Stimulated activated CD8-positive, alpha-beta memory T cell treated with anti-CD3 and anti-CD28 coated beads, Interleukin-15, amount 100 ng/mL, for 1 hour (primary cell): ENCODE measurements around the gene CMTM3.
"Not testable (repeated sequence)": the region's sequence is repeated elsewhere in the genome, so short reads cannot be mapped to it uniquely, and the experiment has no call there.

Source experiments
- DNase-seq: peaks from one replicate; pipeline ENCODE4 v3.0.0-alpha.2; 2020; ENCODE audit warnings: low read depth

The CMTM3 gene

GRCh38 chr16:66609139-66609510 lies 4.6 kb downstream of the CMTM3 start:
- no peak for DNase-seq

GRCh38 chr16:66610111-66610820 lies 5.8 kb downstream of the CMTM3 start:
- no peak for DNase-seq

GRCh38 chr16:66611911-66612310 lies 7.4 kb downstream of the CMTM3 start:
- DNase-seq, result not testable (repeated sequence)

GRCh38 chr16:66612422-66612821 lies 7.9 kb downstream of the CMTM3 start:
- no peak for DNase-seq

GRCh38 chr16:66614161-66614802 lies 9.8 kb downstream of the CMTM3 start:
- DNase-seq, result no peak

- no peak for DNase-seq
These were observed 11.7 kb downstream of the CMTM3 start for GRCh38 chr16:66616169-66616568.

GRCh38 chr16:66616592-66616991 lies 12.1 kb downstream of the CMTM3 start:
- DNase-seq, result no peak

- no peak for DNase-seq
These were observed 12.5 kb downstream of the CMTM3 start for GRCh38 chr16:66617010-66617434.

- no peak for DNase-seq
These were observed 13.2 kb downstream of the CMTM3 start for GRCh38 chr16:66617728-66618127.

- no peak for DNase-seq
These were observed 14.3 kb downstream of the CMTM3 start for GRCh38 chr16:66618588-66619375.

- no peak for DNase-seq
These were observed 15.3 kb downstream of the CMTM3 start for GRCh38 chr16:66619534-66620428.

- DNase-seq, result no peak
These were observed 15.9 kb downstream of the CMTM3 start for GRCh38 chr16:66620429-66620795.

GRCh38 chr16:66621973-66622372 lies 17.5 kb downstream of the CMTM3 start:
- DNase-seq, result no peak

GRCh38 chr16:66622863-66623262 lies 18.4 kb downstream of the CMTM3 start:
- no peak for DNase-seq

GRCh38 chr16:66623755-66624154 lies 19.3 kb downstream of the CMTM3 start:
- no peak for DNase-seq

GRCh38 chr16:66627611-66628378 lies 23.3 kb downstream of the CMTM3 start:
- not testable (repeated sequence) for DNase-seq

- DNase-seq, result no peak
These were observed 25.4 kb downstream of the CMTM3 start for GRCh38 chr16:66629856-66630255.

- DNase-seq, result not testable (repeated sequence)
These were observed 26.2 kb downstream of the CMTM3 start for GRCh38 chr16:66630561-66631260.

- DNase-seq, result not testable (repeated sequence)
These were observed 27.1 kb downstream of the CMTM3 start for GRCh38 chr16:66631558-66631957.

GRCh38 chr16:66634527-66635196 lies 30.2 kb downstream of the CMTM3 start:
- DNase-seq, result no peak
